Measurements from ENCODE around the gene KLHL7.

Gene KLHL7

GRCh38 chr7:23105644-23106056 lies at the start of gene KLHL7:
Gene KLHL7, plus strand, starts transcription at chr7:23105785. Its CDS starts 242 bp downstream, at chr7:23106027.
- DNase-seq (ENCODE audit: low read depth in 2 of 3, low spot score in 1 of 3): peak; percentile 92 to 96 (median 93)

DNA sequence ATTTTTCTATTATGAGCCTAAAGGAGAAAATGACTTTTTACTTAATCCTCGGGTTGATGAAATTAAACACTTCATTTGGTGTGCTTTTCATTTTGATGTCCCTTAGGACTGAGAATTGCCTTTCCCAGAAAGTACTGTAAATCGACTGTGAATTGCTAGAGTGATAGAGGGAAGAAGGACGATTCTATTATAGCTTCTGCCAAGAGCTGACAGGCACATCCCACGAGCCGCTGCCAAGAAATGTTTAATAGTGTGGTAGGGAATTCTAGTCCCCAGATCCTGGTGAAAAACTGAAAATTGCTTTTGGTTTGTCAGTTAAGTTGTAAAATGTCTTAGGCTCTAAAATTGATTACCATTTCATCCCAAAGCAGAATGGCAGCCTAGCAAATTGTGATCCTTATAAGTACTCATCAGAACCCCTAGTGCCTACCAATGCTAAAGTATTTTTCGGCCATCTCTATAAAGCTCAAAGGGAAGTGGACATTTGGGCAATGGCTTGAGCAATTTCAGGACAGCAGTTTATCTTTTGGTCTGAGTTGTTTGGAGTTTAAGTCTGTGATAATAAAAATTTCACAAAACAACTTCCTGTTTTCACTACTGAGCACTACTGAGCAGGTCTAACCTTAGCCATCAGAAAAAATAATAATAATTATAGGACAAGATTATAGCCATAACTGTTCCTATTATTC lies 47.0 kb upstream of the KLHL7 start:
- no peak for DNase-seq (ENCODE audit: low read depth in 2 of 3, low spot score in 1 of 3)

GRCh38 chr7:23061327-23061726 lies 44.3 kb upstream of the KLHL7 start:
- no peak for DNase-seq (ENCODE audit: low read depth in 2 of 3, low spot score in 1 of 3)

DNA sequence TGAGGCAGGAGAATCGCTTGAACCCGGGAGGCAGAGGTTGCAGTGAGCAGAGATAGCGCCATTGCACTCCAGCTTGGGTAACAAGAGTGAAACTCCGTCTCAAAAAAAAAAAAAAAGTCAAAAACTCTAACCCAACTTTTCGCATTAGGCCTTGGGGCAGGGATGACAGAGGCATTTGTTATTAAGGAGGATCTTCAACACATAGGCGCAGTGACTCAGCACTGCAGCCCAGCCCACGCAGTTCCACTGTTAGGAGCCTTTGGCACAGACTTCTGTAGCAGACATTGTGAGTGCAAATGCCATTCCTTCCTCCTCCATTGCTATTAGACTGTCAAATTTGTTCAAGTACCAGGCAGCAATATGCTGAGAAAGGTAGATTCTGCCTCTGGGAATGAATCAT lies 43.1 kb upstream of the KLHL7 start:
- no peak for DNase-seq (ENCODE audit: low read depth in 2 of 3, low spot score in 1 of 3)

- no peak for DNase-seq (ENCODE audit: low read depth in 2 of 3, low spot score in 1 of 3)
These were observed 39.6 kb upstream of the KLHL7 start for GRCh38 chr7:23065974-23066373.

DNA sequence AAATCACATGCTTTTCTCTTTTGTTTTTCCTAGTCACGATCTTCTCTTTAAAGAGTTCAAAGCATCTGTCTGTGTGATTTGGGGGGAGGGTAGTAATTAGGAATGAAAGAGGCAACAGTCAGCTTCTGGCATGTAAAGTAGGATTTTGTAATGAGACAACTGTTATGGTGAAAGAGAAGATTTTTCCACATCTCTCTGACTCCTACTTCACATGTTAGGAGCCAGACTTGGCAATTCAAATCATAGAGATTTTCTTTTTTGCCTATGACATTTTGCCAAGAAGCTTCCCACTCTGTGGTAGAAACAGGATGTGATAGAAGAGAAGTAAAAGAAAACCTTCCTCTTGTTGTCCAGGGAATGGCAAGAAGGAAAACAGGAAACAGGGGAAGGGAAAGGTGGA lies 38.3 kb upstream of the KLHL7 start:
- no peak for DNase-seq (ENCODE audit: low read depth in 2 of 3, low spot score in 1 of 3)

- DNase-seq (ENCODE audit: low read depth in 2 of 3, low spot score in 1 of 3): no peak
These were observed 33.5 kb upstream of the KLHL7 start for GRCh38 chr7:23072048-23072447.

GRCh38 chr7:23072922-23073321 lies 32.7 kb upstream of the KLHL7 start:
- DNase-seq (ENCODE audit: low read depth in 2 of 3, low spot score in 1 of 3): no peak

DNA sequence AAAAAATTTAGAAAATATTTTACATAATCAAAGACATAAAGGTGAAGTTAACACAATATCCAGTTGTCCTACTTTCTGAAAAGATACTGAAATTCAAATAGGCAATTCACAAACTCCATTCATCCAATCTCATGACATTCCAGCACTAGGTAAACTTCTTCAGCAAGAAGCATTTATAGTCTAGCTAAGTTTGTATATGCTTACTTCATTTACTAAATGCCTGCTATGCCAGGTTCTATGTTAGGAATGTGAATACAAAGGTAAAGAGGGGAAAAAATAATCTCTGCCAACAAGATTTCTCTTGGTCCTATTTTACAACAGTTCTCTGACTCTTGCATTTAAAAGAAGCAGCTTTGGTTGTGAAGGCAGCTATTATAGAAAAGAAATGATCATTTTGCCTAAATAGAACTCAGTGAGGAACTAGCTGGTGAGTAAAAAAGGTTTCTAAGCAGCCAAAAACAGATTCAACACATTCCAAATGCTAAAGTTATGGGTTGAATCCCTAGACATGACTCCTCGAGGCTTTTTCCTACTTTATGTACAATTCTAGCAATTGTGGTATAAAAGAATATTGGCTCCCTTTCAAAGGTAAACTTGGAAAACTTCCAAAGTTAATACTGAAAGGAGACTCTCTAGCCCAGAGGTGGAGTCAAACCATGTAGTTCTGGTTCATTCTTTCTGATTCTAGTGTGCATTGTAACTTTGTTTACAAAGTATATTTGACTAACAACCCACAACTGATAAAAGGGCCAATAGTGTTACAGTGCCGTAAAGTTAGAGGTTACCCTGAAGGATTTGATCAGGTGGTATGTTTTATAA lies 30.9 kb upstream of the KLHL7 start:
- no peak for DNase-seq (ENCODE audit: low read depth in 2 of 3, low spot score in 1 of 3)

DNA sequence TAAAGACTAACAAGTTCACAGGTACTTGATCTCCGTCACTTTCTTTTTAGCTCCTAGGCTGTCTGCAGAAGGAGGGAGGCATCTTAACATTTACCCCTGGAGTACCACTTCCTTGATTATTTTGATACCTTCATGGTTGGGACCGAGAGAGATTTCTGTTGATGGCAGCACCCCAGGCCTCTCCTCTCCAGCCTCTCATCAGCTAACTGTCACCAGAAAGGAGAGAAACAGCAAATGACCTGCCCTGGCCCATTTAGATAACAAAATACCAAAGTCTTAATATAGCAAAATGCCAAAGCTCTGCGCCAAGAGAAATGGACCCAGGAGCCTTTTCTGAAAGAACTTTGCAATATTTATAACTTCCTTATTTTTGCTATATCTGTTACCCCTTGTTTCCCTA lies 30.0 kb upstream of the KLHL7 start:
- no peak for DNase-seq (ENCODE audit: low read depth in 2 of 3, low spot score in 1 of 3)

GRCh38 chr7:23076772-23077171 lies 28.8 kb upstream of the KLHL7 start:
- DNase-seq (ENCODE audit: low read depth in 2 of 3, low spot score in 1 of 3): no peak

GRCh38 chr7:23093111-23093510 lies 12.5 kb upstream of the KLHL7 start:
- DNase-seq (ENCODE audit: low read depth in 2 of 3, low spot score in 1 of 3): no peak

- DNase-seq (ENCODE audit: low read depth in 2 of 3, low spot score in 1 of 3): no peak
These were observed 12.0 kb upstream of the KLHL7 start for GRCh38 chr7:23093546-23093945.

- DNase-seq (ENCODE audit: low read depth in 2 of 3, low spot score in 1 of 3): no peak
These were observed 8.9 kb upstream of the KLHL7 start for GRCh38 chr7:23096518-23097290.

DNA sequence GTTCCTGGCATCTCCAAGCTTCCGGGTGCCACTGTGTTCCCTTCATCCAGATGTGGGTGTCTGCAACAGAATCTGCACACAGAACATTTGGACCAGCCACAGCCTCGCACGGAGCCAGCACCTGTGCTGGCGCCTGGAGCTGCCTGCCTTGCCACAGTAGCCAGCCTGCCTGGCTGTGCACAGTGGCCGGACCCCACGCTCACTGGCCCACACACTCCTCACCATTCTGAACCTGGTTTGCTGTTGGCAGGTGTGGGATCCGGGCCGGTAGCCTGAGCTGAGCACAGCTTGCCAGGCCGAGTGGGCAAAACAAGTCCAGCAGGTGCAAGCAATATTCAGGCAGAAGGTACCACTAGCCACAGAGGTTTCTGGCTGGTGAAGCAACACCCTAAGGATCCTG lies 7.6 kb upstream of the KLHL7 start:
- no peak for DNase-seq (ENCODE audit: low read depth in 2 of 3, low spot score in 1 of 3)

- DNase-seq (ENCODE audit: low read depth in 2 of 3, low spot score in 1 of 3): no peak
These were observed 7.1 kb upstream of the KLHL7 start for GRCh38 chr7:23098460-23098859.

DNA sequence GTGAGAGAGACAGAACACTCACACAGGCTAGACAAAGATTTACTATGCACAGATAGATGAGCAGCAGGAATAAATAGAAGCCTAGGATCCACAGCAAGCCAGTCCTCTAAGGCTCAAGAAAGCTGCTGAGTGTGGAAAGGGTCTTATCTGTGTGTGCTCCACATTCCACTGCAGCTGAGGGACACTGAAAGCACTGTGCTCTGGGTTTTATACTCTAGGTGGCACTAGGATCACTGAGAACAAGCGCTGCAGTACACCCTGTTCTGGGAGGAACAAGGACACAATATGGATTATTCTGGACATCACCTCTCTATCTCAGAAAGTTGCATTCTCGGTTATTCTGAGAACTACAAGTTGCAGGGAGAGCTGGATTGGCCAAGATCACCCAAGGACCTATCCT lies 4.9 kb upstream of the KLHL7 start:
- no peak for DNase-seq (ENCODE audit: low read depth in 2 of 3, low spot score in 1 of 3)

DNA sequence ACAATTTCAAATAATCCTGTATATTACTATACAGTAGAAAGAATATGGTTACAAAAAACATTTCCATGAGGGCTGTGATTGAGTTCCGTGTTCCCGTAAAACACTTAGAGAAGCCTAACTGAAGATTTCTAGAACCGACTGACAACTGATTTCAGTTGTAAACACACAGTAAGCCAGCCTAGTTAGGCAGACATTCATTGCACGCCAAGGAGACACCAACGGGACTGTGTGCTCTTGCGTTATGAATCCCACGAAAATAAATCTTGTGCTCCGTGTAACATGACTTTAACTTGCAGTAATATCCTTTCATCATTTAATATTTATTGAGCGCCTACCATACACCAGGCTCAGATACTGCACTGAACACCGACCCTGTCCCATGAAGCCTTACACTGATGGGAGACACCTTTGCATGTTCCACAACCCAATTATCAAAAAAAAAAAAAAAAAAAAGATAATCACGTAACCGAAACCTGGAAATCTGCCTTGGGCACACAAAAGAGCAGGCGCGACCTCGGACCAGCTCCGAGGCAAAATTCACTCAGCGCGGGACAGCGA lies 420 bp upstream of the KLHL7 start:
- DNase-seq (ENCODE audit: low read depth in 2 of 3, low spot score in 1 of 3): no peak

DNA sequence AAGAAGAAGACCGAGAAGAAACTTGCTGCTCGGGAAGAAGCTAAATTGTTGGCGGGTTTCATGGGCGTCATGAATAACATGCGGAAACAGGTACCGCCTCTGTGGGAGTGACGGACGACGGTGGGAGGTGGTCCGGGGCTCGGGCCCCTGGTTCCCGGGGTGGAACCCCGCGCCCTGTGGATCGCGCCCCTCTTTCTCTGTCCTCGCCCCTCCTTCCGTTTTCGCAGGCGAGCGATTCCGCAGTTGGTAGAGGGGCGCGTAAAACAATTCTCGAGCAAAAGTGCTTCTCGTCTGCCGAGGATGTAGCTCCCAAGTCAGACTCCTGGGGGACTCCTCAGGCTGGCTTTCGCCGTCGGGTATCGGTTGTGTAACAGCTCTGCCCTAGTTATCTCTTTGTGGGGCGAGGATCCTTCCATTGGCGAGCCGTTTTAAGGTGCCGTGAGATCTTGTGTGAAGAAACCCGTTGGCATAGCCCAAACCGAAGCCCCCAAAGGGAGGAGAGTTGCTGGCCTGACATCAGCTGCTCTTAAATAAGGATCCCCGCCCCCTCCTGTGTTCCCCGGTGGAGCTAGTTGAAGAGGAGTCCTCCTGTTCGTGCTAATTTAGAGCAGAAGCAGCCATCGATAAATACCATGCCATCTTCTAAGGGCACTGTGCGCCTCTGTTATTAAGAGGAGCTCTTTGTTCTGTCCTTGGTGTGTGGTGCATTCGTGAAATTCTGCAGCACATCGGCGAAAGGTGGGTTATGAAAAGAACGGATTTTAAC lies 655 bp downstream of the KLHL7 start:
- peak in 2 of 3 donors; percentile 16 to 24 for DNase-seq (ENCODE audit: low read depth in 2 of 3, low spot score in 1 of 3)

DNA sequence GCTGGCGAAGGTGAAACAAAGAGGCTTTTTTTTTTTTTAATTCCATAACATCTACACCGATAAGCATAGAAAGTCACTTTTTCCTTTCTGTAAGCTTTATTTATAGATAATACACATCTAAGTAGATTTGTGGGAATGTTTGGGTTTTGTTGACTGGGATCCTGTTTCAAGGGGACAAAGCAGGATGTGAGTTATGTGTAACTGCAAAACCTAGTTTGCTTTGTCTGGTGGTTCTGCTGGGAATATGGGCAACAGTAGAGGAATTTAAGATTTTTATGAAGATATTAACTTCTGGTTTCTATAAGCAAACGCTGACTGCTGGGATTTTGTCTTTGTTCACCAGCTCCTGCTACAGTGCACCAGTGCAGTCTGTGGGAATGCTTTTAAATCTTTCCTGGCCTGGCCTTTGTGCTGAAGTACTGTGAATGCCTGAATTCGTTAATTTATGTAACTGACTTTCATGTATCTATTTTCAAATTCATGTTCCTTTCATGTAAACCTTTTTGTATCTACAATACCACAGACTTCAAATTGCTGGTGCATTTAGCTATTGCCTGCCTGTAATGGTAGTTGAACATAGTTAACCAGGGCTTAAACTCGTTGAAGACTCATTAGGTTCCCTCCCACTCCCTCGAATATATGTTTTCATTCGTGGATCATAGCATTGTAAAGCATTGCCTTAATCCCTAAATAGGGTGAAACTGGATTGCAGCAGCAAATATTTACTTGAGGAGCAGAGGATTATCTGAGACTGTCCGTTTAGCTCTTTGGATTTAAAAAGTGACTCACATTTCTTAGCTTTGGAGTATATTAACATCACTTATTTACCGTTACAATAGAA lies 1.5 kb downstream of the KLHL7 start:
- no peak for DNase-seq (ENCODE audit: low read depth in 2 of 3, low spot score in 1 of 3)

Data from stimulated activated CD4-positive, alpha-beta T cell treated with anti-CD3 and anti-CD28 coated beads, Interleukin-12 subunit alpha, Interleukin-12 subunit beta, amount 100 ng/mL, for 48 hours (primary cell).